AG04450 (cell line): ENCODE data around the gene TLCD3A. TPM values are rescaled to one million over a fixed set of nuclear protein-coding genes. Genes with fewer than 3 reads are reported as not detected.

Source experiments
- CTCF ChIA-PET: fragments of 300-600, 350-600 bp; formaldehyde crosslinking; extraction: SDS; loops from one replicate; lab custom pipeline; 2022; ENCODE audit warnings: antibody characterized with exemption, inconsistent platforms; lab: Charles Lee
- POLR2A ChIA-PET: fragments of 350-600 bp; formaldehyde crosslinking; extraction: SDS; loops from one replicate; lab custom pipeline; 2021; ENCODE audit warnings: antibody characterized with exemption, inconsistent platforms; lab: Yijun Ruan, JAX
- DNase-seq: peaks from one replicate; pipeline ENCODE4 v3.0.0-alpha.2; 2011; ENCODE audit warnings: low read depth, low spot score
- H3K27ac ChIP-seq: one replicate; pipeline ENCODE4 v1.5.1; 2012; ENCODE audit warnings: low read depth, low read length, control low read depth
- H3K27me3 ChIP-seq: one replicate; pipeline ENCODE4 v1.6.0; 2012; ENCODE audit warnings: low read length; ENCODE audit not compliant: control insufficient read depth, insufficient read depth
- H3K4me3 ChIP-seq: 2 replicates; pipeline ENCODE4 v1.5.1; 2011; ENCODE audit warnings: mild to moderate bottlenecking, low read depth, low read length, control low read depth
- H3K9me3 ChIP-seq: 2 replicates; pipeline ENCODE4 v1.5.1; 2012; ENCODE audit warnings: low read length; ENCODE audit not compliant: control insufficient read depth, insufficient read depth
- CTCF ChIP-seq: IDR thresholded peaks from 2 replicates; pipeline ENCODE4 v1.5.1; 2011; ENCODE audit warnings: low read depth, low read length, control low read depth, inconsistent platforms
- polyA minus RNA-seq: library from RNA; depleted of rRNA, polyadenylated mRNA; stranded (reverse); fragments of >200 nt; gene quantifications from 2 replicates; pipeline ENCODE4 v1.2.3, GENCODE V29; 2011; rRNA and poly(A)+ RNA removed
- polyA plus RNA-seq: library from polyadenylated mRNA; depleted of rRNA; stranded (reverse); fragments of >200 nt; gene quantifications from 2 replicates; pipeline ENCODE4 v1.2.3, GENCODE V29; 2011; rRNA removed

The TLCD3A gene
- polyA plus RNA-seq: 23.9 and 27.1 TPM in 2 replicates
- 26.8 and 33.9 TPM in 2 replicates for polyA minus RNA-seq

GRCh38 chr17:732067-732901 is at the start of gene TLCD3A:
Gene TLCD3A (plus strand): TSS chr17:732596. CDS start chr17:732648, 52 bp downstream.
- DNase-seq: no peak
- no peaks in the 10 kb centered on the region for H3K9me3 ChIP-seq
- H3K27me3 ChIP-seq: no peaks in the 10 kb centered on the region
- H3K27ac ChIP-seq: peak within 1 kb of the TSS; percentile 47
- ChIA-PET CTCF (no interaction called here), POLR2A (no interaction called here)
- TF ChIP-seq CTCF: no peak
- peak within 1 kb of the TSS; percentile 71 for H3K4me3 ChIP-seq

- ChIA-PET CTCF (interaction anchor here (1.0 kb wide), 1 partner anchor 17 kb away, joined by 4 read pairs; no protein-coding TSS in a partner anchor), POLR2A (no interaction called here)
- Histone ChIP-seq H3K9me3 (peaks cover 9% of the 10 kb centered on the region; the same call in 1 of the 2 replicates), H3K27me3 (no peaks in the 10 kb centered on the region), H3K27ac (no peak overlapping the region), H3K4me3 (no peak overlapping the region)
- no peak for TF ChIP-seq CTCF
- DNase-seq: no peak
These were observed 49.4 kb upstream of the TLCD3A start for GRCh38 chr17:683040-683439.

- no peaks in the 10 kb centered on the region for H3K27me3 ChIP-seq
- no peak overlapping the region for H3K4me3 ChIP-seq
- CTCF ChIA-PET: interaction anchor here (0.9 to 1.0 kb wide), 2 partner anchors 17 to 271 kb away, joined by 4 read pairs; no protein-coding TSS in a partner anchor
- no peak for DNase-seq
- H3K27ac ChIP-seq: no peak overlapping the region
- no peak for TF ChIP-seq CTCF
- POLR2A ChIA-PET: interaction anchor here (0.5 kb wide), 1 partner anchor 141 kb away, joined by 4 read pairs; no protein-coding TSS in a partner anchor
- peaks cover 7% of the 10 kb centered on the region; the same call in 1 of the 2 replicates for H3K9me3 ChIP-seq
These were observed 48.7 kb upstream of the TLCD3A start for GRCh38 chr17:683499-684254.

GRCh38 chr17:685006-685405 is 47.4 kb upstream of the TLCD3A start:
- CTCF ChIA-PET: interaction anchor here (0.9 kb wide), 1 partner anchor 273 kb away, joined by 4 read pairs; no protein-coding TSS in a partner anchor
- no peak for DNase-seq
- POLR2A ChIA-PET: no interaction called here
- Histone ChIP-seq H3K4me3 (no peak overlapping the region), H3K27ac (no peak overlapping the region), H3K27me3 (no peaks in the 10 kb centered on the region), H3K9me3 (no peaks in the 10 kb centered on the region; the same call in 1 of the 2 replicates)
- no peak for TF ChIP-seq CTCF
